GM18520 (cell line): ENCODE results near the gene KLC1.

Experiments
- ATAC-seq: cut with Tn5 transposase; IDR thresholded peaks from one replicate; pipeline ENCODE4 v1.9.1; 2021; ENCODE audit not compliant: unreplicated experiment

The KLC1 gene

GRCh38 chr14:103745424-103745823, 116.4 kb downstream of the KLC1 start:
- ATAC-seq: no peak

- no peak for ATAC-seq
These were observed 117.7 kb downstream of the KLC1 start for GRCh38 chr14:103746701-103747100.

DNA sequence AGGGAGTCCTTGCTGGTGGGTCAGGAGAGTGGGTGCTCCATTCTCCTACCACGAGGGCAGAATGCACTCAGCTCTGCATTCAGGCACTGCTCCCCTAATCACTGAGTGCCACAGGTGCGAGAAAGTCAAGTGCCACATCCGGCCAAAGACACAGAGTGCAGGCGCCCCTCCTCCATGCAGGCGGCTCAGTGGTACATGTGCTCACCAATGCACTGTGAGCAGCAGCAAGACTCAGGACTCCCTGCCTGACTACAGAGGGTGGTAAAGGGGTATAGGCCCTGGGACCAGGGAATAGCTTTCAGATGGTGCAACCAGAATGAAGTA, 119.5 kb downstream of the KLC1 start:
- no peak for ATAC-seq

DNA sequence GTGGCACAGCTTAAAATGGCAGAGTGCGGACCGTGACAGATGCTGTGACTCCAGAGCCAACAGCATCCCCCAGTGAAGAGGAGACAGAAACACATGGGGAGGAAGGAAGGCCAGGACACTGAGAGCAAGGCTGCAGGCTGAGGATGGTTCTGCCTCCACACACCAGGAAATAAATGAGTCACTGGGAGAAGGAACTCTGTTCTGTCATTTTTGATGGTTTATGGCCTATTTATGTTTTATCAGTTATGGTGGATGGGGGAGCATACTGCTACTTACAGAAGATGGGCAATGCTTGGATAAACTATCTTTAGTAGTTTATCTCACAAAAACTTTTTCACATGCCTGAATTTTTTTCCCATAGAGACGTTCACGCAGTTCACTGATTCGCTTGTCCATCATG, 120.4 kb downstream of the KLC1 start:
- no peak for ATAC-seq

DNA sequence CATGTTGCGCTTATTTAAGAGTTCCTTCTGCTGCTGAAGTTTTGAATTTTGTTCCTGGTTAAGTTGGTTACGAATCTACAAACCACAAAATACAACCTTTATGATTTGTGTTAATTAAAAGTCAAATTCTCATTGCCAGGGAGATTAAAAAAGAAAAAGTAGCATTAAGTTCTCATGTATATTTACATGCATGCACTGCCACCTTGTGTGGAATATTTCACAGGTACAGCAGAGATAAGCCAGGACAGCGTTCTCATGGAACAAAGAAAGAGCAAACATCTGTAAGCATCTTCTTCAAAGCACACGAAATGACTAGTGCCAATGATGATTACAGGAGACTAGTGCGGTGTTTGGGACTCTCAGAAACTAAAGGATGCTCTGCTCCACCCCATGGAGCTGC, 120.8 kb downstream of the KLC1 start:
- ATAC-seq: no peak
